HEK293 (cell line): Measurements from ENCODE around the gene SEMA4F.

ENCODE experiments used
- EGR2 ChIP-seq: fragments of 450-650 bp; formaldehyde crosslinking; IDR thresholded peaks from 2 replicates; pipeline ENCODE4 v1.5.1; 2016; ENCODE audit warnings: low read depth, missing biosample characterization, missing genetic modification characterization
- MYNN ChIP-seq: fragments of 450-650 bp; formaldehyde crosslinking; IDR thresholded peaks from 2 replicates; pipeline ENCODE4 v1.5.1; 2016; ENCODE audit warnings: missing biosample characterization, missing genetic modification characterization, borderline replicate concordance
- SCRT1 ChIP-seq: fragments of 450-650 bp; formaldehyde crosslinking; IDR thresholded peaks from 2 replicates; pipeline ENCODE4 v1.5.1; 2016; ENCODE audit warnings: missing biosample characterization, missing genetic modification characterization, borderline replicate concordance
- SCRT2 ChIP-seq: fragments of 450-650 bp; formaldehyde crosslinking; IDR thresholded peaks from 2 replicates; pipeline ENCODE4 v1.5.1; 2016; ENCODE audit warnings: missing biosample characterization, missing genetic modification characterization
- ZBTB1 ChIP-seq: fragments of 450-650 bp; formaldehyde crosslinking; IDR thresholded peaks from 2 replicates; pipeline ENCODE4 v1.5.1; 2016; ENCODE audit warnings: missing biosample characterization, missing genetic modification characterization
- ZBTB48 ChIP-seq: fragments of 450-650 bp; formaldehyde crosslinking; IDR thresholded peaks from 2 replicates; pipeline ENCODE4 v1.5.1; 2016; ENCODE audit warnings: missing biosample characterization, missing genetic modification characterization
- ZBTB6 ChIP-seq: fragments of 450-650 bp; formaldehyde crosslinking; IDR thresholded peaks from 2 replicates; pipeline ENCODE4 v1.5.1; 2017; ENCODE audit warnings: missing biosample characterization, missing genetic modification characterization
- ZNF10 ChIP-seq: fragments of 450-650 bp; formaldehyde crosslinking; IDR thresholded peaks from 2 replicates; pipeline ENCODE4 v1.5.1; 2017; ENCODE audit warnings: missing biosample characterization, missing genetic modification characterization
- ZNF112 ChIP-seq: fragments of 450-650 bp; formaldehyde crosslinking; IDR thresholded peaks from 2 replicates; pipeline ENCODE4 v1.5.0; 2017; ENCODE audit warnings: missing biosample characterization, missing genetic modification characterization
- ZNF121 ChIP-seq: fragments of 450-650 bp; formaldehyde crosslinking; IDR thresholded peaks from 2 replicates; pipeline ENCODE4 v1.5.1; 2016; ENCODE audit warnings: missing biosample characterization, missing genetic modification characterization
- ZNF169 ChIP-seq: fragments of 450-650 bp; formaldehyde crosslinking; IDR thresholded peaks from 2 replicates; pipeline ENCODE4 v1.5.1; 2016; ENCODE audit warnings: missing biosample characterization, missing genetic modification characterization
- ZNF175 ChIP-seq: fragments of 450-650 bp; formaldehyde crosslinking; IDR thresholded peaks from 2 replicates; pipeline ENCODE4 v1.5.1; 2016; ENCODE audit warnings: missing biosample characterization, missing genetic modification characterization
- ZNF223 ChIP-seq: fragments of 450-650 bp; formaldehyde crosslinking; IDR thresholded peaks from 2 replicates; pipeline ENCODE4 v1.5.1; 2016; ENCODE audit warnings: missing biosample characterization, missing genetic modification characterization
- ZNF311 ChIP-seq: fragments of 450-650 bp; formaldehyde crosslinking; IDR thresholded peaks from 2 replicates; pipeline ENCODE4 v1.5.1; 2017; ENCODE audit warnings: missing biosample characterization, missing genetic modification characterization, borderline replicate concordance
- ZNF354C ChIP-seq: fragments of 450-650 bp; formaldehyde crosslinking; IDR thresholded peaks from 2 replicates; pipeline ENCODE4 v1.5.1; 2016; ENCODE audit warnings: missing biosample characterization, missing genetic modification characterization, low read depth, borderline replicate concordance
- ZNF394 ChIP-seq: fragments of 450-650 bp; formaldehyde crosslinking; IDR thresholded peaks from 2 replicates; pipeline ENCODE4 v1.5.1; 2016; ENCODE audit warnings: missing biosample characterization, missing genetic modification characterization, mild to moderate bottlenecking, moderate library complexity, borderline replicate concordance
- ZNF426 ChIP-seq: fragments of 450-650 bp; formaldehyde crosslinking; IDR thresholded peaks from 2 replicates; pipeline ENCODE4 v1.5.1; 2017; ENCODE audit warnings: missing biosample characterization, missing genetic modification characterization, mild to moderate bottlenecking, inconsistent platforms, moderate library complexity
- ZNF473 ChIP-seq: fragments of 450-650 bp; formaldehyde crosslinking; IDR thresholded peaks from 2 replicates; pipeline ENCODE4 v1.5.1; 2017; ENCODE audit warnings: missing biosample characterization, missing genetic modification characterization
- ZNF501 ChIP-seq: fragments of 450-650 bp; formaldehyde crosslinking; IDR thresholded peaks from 2 replicates; pipeline ENCODE4 v1.5.1; 2016; ENCODE audit warnings: missing biosample characterization, missing genetic modification characterization
- ZNF544 ChIP-seq: fragments of 450-650 bp; formaldehyde crosslinking; IDR thresholded peaks from 2 replicates; pipeline ENCODE4 v1.5.0; 2017; ENCODE audit warnings: missing biosample characterization, missing genetic modification characterization
- ZNF555 ChIP-seq: fragments of 450-650 bp; formaldehyde crosslinking; conservative IDR thresholded peaks from 2 replicates; pipeline ENCODE4 v1.5.1; 2017; ENCODE audit warnings: missing biosample characterization, mild to moderate bottlenecking, missing genetic modification characterization, inconsistent platforms
- ZNF558 ChIP-seq: fragments of 450-650 bp; formaldehyde crosslinking; IDR thresholded peaks from 2 replicates; pipeline ENCODE4 v1.5.1; 2016; ENCODE audit warnings: missing biosample characterization, missing genetic modification characterization
- ZNF571 ChIP-seq: fragments of 450-650 bp; formaldehyde crosslinking; IDR thresholded peaks from 2 replicates; pipeline ENCODE4 v1.5.0; 2017; ENCODE audit warnings: missing biosample characterization, missing genetic modification characterization
- ZNF639 ChIP-seq: fragments of 450-650 bp; formaldehyde crosslinking; IDR thresholded peaks from 2 replicates; pipeline ENCODE4 v1.5.1; 2016; ENCODE audit warnings: missing biosample characterization, missing genetic modification characterization
- ZSCAN23 ChIP-seq: fragments of 450-650 bp; formaldehyde crosslinking; IDR thresholded peaks from 2 replicates; pipeline ENCODE4 v1.5.1; 2016; ENCODE audit warnings: missing biosample characterization, missing genetic modification characterization
- TF ChIP-seq, protein P1 (sequence below): fragments of 450-650 bp; formaldehyde crosslinking; IDR thresholded peaks from 2 replicates; pipeline ENCODE4 v1.5.1; 2016; ENCODE audit warnings: missing biosample characterization, missing genetic modification characterization
- TF ChIP-seq, protein P2 (sequence below): fragments of 450-650 bp; formaldehyde crosslinking; IDR thresholded peaks from 2 replicates; pipeline ENCODE4 v1.5.1; 2016; ENCODE audit warnings: missing biosample characterization, missing genetic modification characterization
- TF ChIP-seq, protein P3 (sequence below): fragments of 450-650 bp; formaldehyde crosslinking; IDR thresholded peaks from 2 replicates; pipeline ENCODE4; 2016; ENCODE audit warnings: missing biosample characterization, missing genetic modification characterization
- TF ChIP-seq, protein P4 (sequence below): fragments of 450-650 bp; formaldehyde crosslinking; IDR thresholded peaks from 2 replicates; pipeline ENCODE4 v1.5.1; 2016; ENCODE audit warnings: missing biosample characterization, missing genetic modification characterization, borderline replicate concordance
- TF ChIP-seq, protein P5 (sequence below): fragments of 450-650 bp; formaldehyde crosslinking; IDR thresholded peaks from 2 replicates; pipeline ENCODE4 v1.5.1; 2016; ENCODE audit warnings: missing biosample characterization, missing genetic modification characterization

SEMA4F gene

DNA sequence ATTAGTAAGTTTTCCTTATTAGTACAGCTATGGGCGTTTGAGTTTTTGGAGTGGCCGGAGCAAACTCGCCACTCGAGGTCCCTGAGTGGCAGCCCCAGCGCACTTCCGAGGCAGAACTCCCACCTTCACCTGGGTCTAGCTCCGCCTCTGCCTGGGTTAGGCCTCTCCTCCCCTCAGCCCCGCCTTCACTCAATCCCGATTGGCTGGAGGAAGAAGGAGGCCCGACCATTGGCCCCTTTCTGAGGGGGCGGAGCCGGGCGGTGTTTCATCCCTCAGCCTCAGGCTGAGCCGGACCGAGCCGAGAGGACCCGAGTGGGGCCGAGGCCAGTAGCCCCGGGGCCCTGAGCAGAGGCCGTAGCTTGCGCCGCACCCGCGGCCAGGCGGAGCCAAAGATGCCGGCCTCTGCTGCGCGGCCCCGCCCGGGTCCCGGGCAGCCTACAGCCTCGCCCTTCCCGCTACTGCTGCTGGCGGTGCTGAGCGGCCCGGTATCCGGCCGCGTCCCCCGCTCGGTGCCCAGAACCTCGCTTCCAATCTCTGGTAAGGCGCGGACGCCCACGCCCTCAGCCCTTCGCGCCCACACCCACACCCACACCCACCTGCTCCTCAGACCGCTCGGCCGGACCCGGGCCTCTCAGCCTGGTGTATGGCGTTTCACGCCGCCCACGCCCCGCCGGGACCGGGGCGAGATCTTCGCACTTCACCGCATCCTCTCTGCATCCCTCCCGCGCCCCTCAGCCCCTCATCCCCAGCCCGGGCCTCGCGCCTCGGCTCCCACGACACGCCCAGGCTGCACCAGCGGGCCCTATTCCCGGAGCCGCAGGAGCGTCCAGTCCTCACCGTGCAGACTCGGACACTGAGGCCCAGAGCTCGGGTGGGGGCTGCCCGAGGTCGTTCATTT is at the start of gene SEMA4F (continued):
- no peak for TF ChIP-seq ZBTB6 (tag by site-specific recombination)
- TF ChIP-seq ZNF394 = no peak
- TF ChIP-seq EGR2 = peak; percentile 97
- no peak for TF ChIP-seq ZNF571 (tag by site-specific recombination)
- no peak for TF ChIP-seq ZNF473 (tag by site-specific recombination)
- no peak for TF ChIP-seq ZNF311 (tag by site-specific recombination)
- TF ChIP-seq MYNN (tag by site-specific recombination) = no peak
- TF ChIP-seq, protein P1, sequence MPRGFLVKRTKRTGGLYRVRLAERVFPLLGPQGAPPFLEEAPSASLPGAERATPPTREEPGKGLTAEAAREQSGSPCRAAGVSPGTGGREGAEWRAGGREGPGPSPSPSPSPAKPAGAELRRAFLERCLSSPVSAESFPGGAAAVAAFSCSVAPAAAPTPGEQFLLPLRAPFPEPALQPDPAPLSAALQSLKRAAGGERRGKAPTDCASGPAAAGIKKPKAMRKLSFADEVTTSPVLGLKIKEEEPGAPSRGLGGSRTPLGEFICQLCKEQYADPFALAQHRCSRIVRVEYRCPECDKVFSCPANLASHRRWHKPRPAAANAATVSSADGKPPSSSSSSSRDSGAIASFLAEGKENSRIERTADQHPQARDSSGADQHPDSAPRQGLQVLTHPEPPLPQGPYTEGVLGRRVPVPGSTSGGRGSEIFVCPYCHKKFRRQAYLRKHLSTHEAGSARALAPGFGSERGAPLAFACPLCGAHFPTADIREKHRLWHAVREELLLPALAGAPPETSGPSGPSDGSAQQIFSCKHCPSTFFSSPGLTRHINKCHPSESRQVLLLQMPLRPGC (tag by site-specific recombination) = no peak
- TF ChIP-seq ZBTB48 (tag by site-specific recombination) = no peak; the same call in 1 of the 2 replicates
- no peak for TF ChIP-seq ZNF175 (tag by site-specific recombination)
- TF ChIP-seq ZNF426 (tag by site-specific recombination) = no peak
- TF ChIP-seq ZNF10 = peak; percentile 10; the same call in 1 of the 2 replicates
- TF ChIP-seq ZNF544 = no peak
- TF ChIP-seq ZNF555 (tag by site-specific recombination) = no peak
- TF ChIP-seq, protein P2, sequence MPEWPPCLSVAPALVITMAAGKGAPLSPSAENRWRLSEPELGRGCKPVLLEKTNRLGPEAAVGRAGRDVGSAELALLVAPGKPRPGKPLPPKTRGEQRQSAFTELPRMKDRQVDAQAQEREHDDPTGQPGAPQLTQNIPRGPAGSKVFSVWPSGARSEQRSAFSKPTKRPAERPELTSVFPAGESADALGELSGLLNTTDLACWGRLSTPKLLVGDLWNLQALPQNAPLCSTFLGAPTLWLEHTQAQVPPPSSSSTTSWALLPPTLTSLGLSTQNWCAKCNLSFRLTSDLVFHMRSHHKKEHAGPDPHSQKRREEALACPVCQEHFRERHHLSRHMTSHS (tag by site-specific recombination) = no peak
- no peak for TF ChIP-seq ZNF354C (tag by site-specific recombination)
- TF ChIP-seq ZBTB1 (tag by site-specific recombination) = no peak
- no peak for TF ChIP-seq ZNF169 (tag by site-specific recombination)
- TF ChIP-seq ZNF558 (tag by site-specific recombination) = no peak
- no peak for TF ChIP-seq SCRT1 (tag by site-specific recombination)
- no peak for TF ChIP-seq SCRT2 (tag by site-specific recombination)
- TF ChIP-seq ZSCAN23 (tag by site-specific recombination) = no peak
- TF ChIP-seq, protein P3, sequence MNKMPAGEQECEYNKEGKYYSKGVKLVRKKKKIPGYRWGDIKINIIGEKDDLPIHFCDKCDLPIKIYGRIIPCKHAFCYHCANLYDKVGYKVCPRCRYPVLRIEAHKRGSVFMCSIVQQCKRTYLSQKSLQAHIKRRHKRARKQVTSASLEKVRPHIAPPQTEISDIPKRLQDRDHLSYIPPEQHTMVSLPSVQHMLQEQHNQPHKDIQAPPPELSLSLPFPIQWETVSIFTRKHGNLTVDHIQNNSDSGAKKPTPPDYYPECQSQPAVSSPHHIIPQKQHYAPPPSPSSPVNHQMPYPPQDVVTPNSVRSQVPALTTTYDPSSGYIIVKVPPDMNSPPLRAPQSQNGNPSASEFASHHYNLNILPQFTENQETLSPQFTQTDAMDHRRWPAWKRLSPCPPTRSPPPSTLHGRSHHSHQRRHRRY (tag by site-specific recombination) = no peak
- no peak for TF ChIP-seq ZNF121 (tag by site-specific recombination)
- TF ChIP-seq, protein P4, sequence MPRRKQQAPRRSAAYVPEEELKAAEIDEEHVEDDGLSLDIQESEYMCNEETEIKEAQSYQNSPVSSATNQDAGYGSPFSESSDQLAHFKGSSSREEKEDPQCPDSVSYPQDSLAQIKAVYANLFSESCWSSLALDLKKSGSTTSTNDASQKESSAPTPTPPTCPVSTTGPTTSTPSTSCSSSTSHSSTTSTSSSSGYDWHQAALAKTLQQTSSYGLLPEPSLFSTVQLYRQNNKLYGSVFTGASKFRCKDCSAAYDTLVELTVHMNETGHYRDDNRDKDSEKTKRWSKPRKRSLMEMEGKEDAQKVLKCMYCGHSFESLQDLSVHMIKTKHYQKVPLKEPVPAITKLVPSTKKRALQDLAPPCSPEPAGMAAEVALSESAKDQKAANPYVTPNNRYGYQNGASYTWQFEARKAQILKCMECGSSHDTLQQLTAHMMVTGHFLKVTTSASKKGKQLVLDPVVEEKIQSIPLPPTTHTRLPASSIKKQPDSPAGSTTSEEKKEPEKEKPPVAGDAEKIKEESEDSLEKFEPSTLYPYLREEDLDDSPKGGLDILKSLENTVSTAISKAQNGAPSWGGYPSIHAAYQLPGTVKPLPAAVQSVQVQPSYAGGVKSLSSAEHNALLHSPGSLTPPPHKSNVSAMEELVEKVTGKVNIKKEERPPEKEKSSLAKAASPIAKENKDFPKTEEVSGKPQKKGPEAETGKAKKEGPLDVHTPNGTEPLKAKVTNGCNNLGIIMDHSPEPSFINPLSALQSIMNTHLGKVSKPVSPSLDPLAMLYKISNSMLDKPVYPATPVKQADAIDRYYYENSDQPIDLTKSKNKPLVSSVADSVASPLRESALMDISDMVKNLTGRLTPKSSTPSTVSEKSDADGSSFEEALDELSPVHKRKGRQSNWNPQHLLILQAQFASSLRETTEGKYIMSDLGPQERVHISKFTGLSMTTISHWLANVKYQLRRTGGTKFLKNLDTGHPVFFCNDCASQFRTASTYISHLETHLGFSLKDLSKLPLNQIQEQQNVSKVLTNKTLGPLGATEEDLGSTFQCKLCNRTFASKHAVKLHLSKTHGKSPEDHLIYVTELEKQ (tag by site-specific recombination) = no peak; the same call in 1 of the 2 replicates
- no peak for TF ChIP-seq ZNF112 (tag by site-specific recombination)
- TF ChIP-seq ZNF639 (tag by site-specific recombination) = no peak
- peak; percentile 28; the same call in 1 of the 2 replicates for TF ChIP-seq ZNF501 (tag by site-specific recombination)
- TF ChIP-seq, protein P5, sequence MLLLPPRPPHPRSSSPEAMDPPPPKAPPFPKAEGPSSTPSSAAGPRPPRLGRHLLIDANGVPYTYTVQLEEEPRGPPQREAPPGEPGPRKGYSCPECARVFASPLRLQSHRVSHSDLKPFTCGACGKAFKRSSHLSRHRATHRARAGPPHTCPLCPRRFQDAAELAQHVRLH = no peak
- no peak for TF ChIP-seq ZNF223 (tag by site-specific recombination)
